ENCODE results near the gene NTSR2.

GRCh38 chr2:11675423-11676112 is 5.6 kb upstream of the NTSR2 start:
- TF ChIP-seq, protein P1, sequence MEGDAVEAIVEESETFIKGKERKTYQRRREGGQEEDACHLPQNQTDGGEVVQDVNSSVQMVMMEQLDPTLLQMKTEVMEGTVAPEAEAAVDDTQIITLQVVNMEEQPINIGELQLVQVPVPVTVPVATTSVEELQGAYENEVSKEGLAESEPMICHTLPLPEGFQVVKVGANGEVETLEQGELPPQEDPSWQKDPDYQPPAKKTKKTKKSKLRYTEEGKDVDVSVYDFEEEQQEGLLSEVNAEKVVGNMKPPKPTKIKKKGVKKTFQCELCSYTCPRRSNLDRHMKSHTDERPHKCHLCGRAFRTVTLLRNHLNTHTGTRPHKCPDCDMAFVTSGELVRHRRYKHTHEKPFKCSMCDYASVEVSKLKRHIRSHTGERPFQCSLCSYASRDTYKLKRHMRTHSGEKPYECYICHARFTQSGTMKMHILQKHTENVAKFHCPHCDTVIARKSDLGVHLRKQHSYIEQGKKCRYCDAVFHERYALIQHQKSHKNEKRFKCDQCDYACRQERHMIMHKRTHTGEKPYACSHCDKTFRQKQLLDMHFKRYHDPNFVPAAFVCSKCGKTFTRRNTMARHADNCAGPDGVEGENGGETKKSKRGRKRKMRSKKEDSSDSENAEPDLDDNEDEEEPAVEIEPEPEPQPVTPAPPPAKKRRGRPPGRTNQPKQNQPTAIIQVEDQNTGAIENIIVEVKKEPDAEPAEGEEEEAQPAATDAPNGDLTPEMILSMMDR (conservative IDR thresholded peaks at IDR 0.05): no peak
- no peak for TF ChIP-seq ZFX (IDR thresholded peaks at IDR 0.05)

Data from C4-2B (cell line).